ENCODE results near the gene SERPINH1.

DNA sequence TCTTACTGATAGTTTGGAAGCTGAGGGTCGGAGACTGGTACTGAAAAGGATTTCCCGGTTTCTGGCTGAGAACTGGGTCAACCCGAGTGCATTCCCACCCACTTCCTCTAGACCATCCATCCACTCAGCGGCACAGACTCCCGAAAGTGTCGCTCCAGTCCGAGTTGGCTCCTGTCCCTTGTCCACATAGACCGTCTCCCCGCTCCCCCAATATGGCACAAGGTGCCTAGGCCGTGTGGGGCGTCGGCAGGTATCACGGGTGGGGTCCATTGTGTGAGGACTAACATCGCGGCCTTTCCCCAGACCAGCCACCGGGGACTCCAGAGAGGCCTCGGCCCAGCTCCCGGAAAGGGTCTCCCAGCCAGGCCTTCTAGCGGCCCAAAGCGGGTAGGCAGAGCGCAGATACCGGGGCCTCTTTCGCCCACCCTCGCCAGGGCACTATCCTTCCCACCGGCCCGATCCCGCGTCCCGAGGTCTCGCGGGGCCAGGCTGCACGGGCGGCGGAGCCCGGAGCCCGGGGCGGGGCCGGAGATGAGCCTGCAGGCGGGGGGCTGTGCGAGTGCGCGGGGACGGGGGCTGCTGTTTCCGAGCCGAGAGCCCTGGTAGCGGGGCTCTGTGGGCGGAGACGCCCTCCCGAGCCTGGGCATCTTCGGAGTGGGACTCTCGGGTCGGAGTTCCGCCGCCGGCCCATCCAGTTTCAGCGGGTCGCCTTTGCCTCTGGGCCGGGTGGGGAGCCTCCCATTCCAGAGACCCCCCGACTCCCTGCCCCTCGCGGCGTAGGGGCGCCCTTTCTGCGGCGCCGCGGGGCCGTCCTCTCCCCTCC lies 21.1 kb downstream of the SERPINH1 start:
- TF ChIP-seq, protein P1, sequence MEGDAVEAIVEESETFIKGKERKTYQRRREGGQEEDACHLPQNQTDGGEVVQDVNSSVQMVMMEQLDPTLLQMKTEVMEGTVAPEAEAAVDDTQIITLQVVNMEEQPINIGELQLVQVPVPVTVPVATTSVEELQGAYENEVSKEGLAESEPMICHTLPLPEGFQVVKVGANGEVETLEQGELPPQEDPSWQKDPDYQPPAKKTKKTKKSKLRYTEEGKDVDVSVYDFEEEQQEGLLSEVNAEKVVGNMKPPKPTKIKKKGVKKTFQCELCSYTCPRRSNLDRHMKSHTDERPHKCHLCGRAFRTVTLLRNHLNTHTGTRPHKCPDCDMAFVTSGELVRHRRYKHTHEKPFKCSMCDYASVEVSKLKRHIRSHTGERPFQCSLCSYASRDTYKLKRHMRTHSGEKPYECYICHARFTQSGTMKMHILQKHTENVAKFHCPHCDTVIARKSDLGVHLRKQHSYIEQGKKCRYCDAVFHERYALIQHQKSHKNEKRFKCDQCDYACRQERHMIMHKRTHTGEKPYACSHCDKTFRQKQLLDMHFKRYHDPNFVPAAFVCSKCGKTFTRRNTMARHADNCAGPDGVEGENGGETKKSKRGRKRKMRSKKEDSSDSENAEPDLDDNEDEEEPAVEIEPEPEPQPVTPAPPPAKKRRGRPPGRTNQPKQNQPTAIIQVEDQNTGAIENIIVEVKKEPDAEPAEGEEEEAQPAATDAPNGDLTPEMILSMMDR (IDR thresholded peaks at IDR 0.05) = peak in 5 of 6 experiments; percentile 34 to 62 (median 46)
- peak; percentile 56 to 68 for TF ChIP-seq POLR2A (IDR thresholded peaks at IDR 0.05)
